Stomach (tissue), 9 donors: ENCODE data around the gene HERC4. TPM values are rescaled to one million over a fixed set of nuclear protein-coding genes. Genes with fewer than 3 reads are reported as not detected.

ENCODE experiments used
- DNase-seq, 2 donors: peaks; one replicate each; pipeline versions ENCODE4 v3.0.0 to v3.0.0-alpha.2; 2013 to 2019
- H3K27ac ChIP-seq, 5 donors: fragments of 200-600 bp in 4 of 5; sonication (generic) in 4 of 5; one replicate each; pipeline ENCODE4 v1.5.1; 2013 to 2019; ENCODE audit warnings: mild to moderate bottlenecking in 1 of 5, moderate library complexity in 1 of 5
- H3K27me3 ChIP-seq, 3 donors: fragments of 200-600 bp; sonication (generic); one replicate each; pipeline ENCODE4 v1.5.1; 2017 to 2019; ENCODE audit warnings: mixed run types in 1 of 3
- H3K36me3 ChIP-seq, 4 donors: fragments of 200-600 bp; sonication (generic); 1 replicate in 3 of 4; 2 replicates in 1 of 4; pipeline ENCODE4 v1.5.1; 2016 to 2019
- H3K4me1 ChIP-seq, 4 donors: fragments of 200-600 bp; sonication (generic); one replicate each; pipeline ENCODE4 v1.5.1; 2016 to 2019
- H3K4me3 ChIP-seq, 4 donors: fragments of 200-600 bp; sonication (generic) in 3 of 4; one replicate each; pipeline ENCODE4 v1.5.1; 2016 to 2019; ENCODE audit warnings: mild to moderate bottlenecking in 1 of 4
- H3K9me3 ChIP-seq, 4 donors: fragments of 200-600 bp; sonication (generic); one replicate each; pipeline ENCODE4 v1.5.1; 2016 to 2019
- CTCF ChIP-seq, 7 experiments: fragments of 450-650 bp in 4 of 7; fragments of 200-600 bp in 3 of 7; sonication (generic) in 3 of 7; IDR thresholded peaks; one replicate each; pipeline ENCODE4 v1.5.1; 2016 to 2019; ENCODE audit warnings: antibody characterized with exemption in 7 of 7, control low read depth in 2 of 7, mild to moderate bottlenecking in 1 of 7
- EP300 ChIP-seq: sonication (generic); formaldehyde crosslinking; IDR thresholded peaks from one replicate; pipeline ENCODE4 v1.6.1; 2017; ENCODE audit warnings: antibody characterized with exemption
- POLR2A ChIP-seq, 4 donors: fragments of 450-650 bp; IDR thresholded peaks; one replicate each; pipeline ENCODE4 v1.6.1; 2016; ENCODE audit warnings: antibody characterized with exemption in 4 of 4, control low read depth in 2 of 4, mild to moderate bottlenecking in 1 of 4, moderate library complexity in 1 of 4
- POLR2AphosphoS5 ChIP-seq, 3 donors: sonication (generic); formaldehyde crosslinking; IDR thresholded peaks; one replicate each; pipeline ENCODE4 v1.6.1; 2016; ENCODE audit warnings: antibody characterized with exemption in 3 of 3
- WGBS, 5 donors: extraction: QIAGEN DNeasy Blood & Tissue Kit in 3 of 5; methylation state at CpG; one replicate each; pipeline versions ENCODE4 v1.1.5 to v1.1.7; 2013 to 2018; 5-methylcytosine and 5-hydroxymethylcytosine counted together
- intact Hi-C: fragments of 100-400 bp; cut with DNase I; formaldehyde crosslinking; loops from one replicate; pipeline ENCODE4 v1.15.1; 2023; ENCODE audit warnings: low total_unique reads
- polyA plus RNA-seq, 3 donors: library from polyadenylated mRNA; stranded (reverse); fragments of 200-250 nt; gene quantifications; one replicate each; pipeline ENCODE4 v1.2.3, GENCODE V29; 2013
- total RNA-seq, 5 donors: library from RNA; depleted of rRNA; stranded (reverse); fragments of >200 nt; gene quantifications; one replicate each; pipeline versions ENCODE4 v1.1.0 to v1.2.3, GENCODE V29; 2014 to 2016
- donor health status: healthy with polysubstance abuse.
- donor health status: Bipolar disorder and iron deficiency.
- donor health status: healthy.

Gene HERC4
- total and polyA plus RNA-seq, 8 donors = 5.8 to 116 (median 14.4) TPM

DNA sequence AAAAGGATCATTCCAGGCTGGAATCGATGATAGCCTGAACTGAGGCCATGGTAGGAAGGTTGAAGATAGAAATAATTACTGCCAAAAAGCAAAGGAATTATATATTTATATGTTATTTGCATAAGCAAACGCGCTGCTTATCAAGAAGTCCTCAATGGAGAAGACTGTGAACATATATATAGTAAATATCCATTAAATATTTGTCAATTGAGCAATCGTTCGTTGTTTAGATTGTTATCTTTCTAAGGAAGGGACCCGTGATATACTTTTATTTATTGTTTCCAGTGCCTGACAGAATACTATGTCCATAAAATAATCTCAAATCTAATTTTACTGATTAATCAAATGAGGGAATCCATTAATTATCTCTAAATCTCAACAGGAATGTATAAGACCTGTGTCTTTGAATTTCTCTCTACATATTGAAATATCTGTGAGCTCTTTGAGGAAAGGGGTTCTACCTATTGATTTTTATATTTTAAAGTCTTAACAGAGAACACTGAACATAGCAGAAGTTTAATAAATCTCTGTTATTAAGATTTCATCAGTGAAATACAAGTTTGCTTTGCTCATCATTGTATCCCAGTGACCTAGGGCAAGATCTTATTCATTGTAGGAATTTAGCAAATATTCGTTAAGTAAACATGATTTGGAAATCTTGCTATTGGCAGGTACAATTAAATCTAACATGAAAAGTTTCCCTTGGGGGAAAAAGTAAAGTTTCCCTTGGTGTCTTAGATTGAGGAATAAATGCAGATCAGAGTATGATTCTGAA lies 12.0 kb upstream of the HERC4 start:
- Histone ChIP-seq H3K36me3 (no peaks in the 10 kb centered on the region), H3K4me1 (peaks cover 0 to 2% (median 0%) of the 10 kb centered on the region in 4 donors), H3K27me3 (peaks cover 0 to 2% (median 0%) of the 10 kb centered on the region in 3 donors), H3K9me3 (no peaks in the 10 kb centered on the region), H3K4me3 (no peak overlapping the region), H3K27ac (no peak overlapping the region)
- no peak for TF ChIP-seq POLR2AphosphoS5 (IDR thresholded peaks at IDR 0.05)
- intact Hi-C loops = loop anchor here (5.0 kb wide), 1 partner anchor 200 kb away; no protein-coding TSS in a partner anchor
- DNase-seq = no peak
- WGBS, 5 donors = 39 to 69% (median 57%) methylated on average over 7 of the region's 7 CpGs

DNA sequence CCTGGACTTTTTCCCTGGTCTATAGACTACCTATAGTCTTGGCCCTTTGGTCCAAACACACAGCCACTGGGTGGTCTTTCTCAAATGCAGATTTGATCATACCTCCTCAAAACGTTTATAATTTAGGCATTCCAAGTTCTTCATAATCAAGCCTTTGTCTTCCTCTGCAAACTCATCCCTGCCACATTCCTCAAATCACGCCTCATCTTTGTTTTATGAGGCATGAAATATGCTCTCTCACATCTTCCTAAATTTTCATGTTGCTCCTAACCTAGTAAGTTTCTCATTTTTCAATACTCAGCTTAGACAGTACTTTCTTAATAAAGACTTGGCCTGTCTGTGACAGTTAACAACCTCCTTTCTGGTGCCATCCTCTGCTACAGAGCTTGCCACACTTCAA lies 10.9 kb upstream of the HERC4 start:
- H3K4me3 ChIP-seq = no peak overlapping the region
- intact Hi-C loops = loop anchor here (5.0 kb wide), 1 partner anchor 199 kb away; no protein-coding TSS in a partner anchor
- no peak overlapping the region for H3K27ac ChIP-seq
- H3K9me3 ChIP-seq = no peaks in the 10 kb centered on the region
- peaks cover 0 to 4% (median 0%) of the 10 kb centered on the region in 3 donors for H3K27me3 ChIP-seq
- no peaks in the 10 kb centered on the region for H3K36me3 ChIP-seq
- 61 to 78% (median 66%) methylated on average over 2 of the region's 2 CpGs for WGBS, 5 donors
- TF ChIP-seq POLR2A (IDR thresholded peaks at IDR 0.05) (no peak), CTCF (IDR thresholded peaks at IDR 0.05) (no peak), POLR2AphosphoS5 (IDR thresholded peaks at IDR 0.05) (no peak), EP300 (no peak)
- peaks cover 0 to 2% (median 0%) of the 10 kb centered on the region in 4 donors for H3K4me1 ChIP-seq
- no peak for DNase-seq

DNA sequence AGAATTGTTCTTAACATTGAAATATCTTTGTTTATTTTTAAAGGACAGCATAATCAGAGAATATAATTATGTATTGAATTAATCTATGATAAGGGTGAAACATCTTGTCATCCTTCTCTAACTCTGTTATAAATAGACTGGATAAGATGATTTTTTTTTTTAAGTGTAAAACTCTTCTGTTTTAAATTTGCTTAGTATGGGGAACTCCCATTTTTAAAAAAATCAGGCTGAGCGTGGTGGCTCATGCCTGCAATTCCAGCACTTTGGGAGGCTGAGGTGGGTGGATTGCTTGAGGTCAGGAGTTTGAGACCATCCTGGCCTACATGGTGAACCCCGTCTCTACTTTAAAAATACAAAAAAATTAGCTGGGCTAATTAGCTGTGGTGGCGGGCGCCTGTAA lies 9.4 kb upstream of the HERC4 start:
- no peak for DNase-seq
- Histone ChIP-seq H3K36me3 (no peaks in the 10 kb centered on the region), H3K27ac (no peak overlapping the region), H3K27me3 (peaks cover 0 to 4% (median 0%) of the 10 kb centered on the region in 3 donors), H3K9me3 (no peaks in the 10 kb centered on the region), H3K4me3 (no peak overlapping the region), H3K4me1 (peaks cover 0 to 2% (median 0%) of the 10 kb centered on the region in 4 donors)
- TF ChIP-seq POLR2A (IDR thresholded peaks at IDR 0.05) (no peak), CTCF (IDR thresholded peaks at IDR 0.05) (no peak), EP300 (no peak), POLR2AphosphoS5 (IDR thresholded peaks at IDR 0.05) (no peak)
- intact Hi-C loops = loop anchor here (5.0 kb wide), 1 partner anchor 68 kb away; no protein-coding TSS in a partner anchor
- 92 to 95% (median 93%) methylated on average over 4 of the region's 4 CpGs for WGBS, 5 donors

DNA sequence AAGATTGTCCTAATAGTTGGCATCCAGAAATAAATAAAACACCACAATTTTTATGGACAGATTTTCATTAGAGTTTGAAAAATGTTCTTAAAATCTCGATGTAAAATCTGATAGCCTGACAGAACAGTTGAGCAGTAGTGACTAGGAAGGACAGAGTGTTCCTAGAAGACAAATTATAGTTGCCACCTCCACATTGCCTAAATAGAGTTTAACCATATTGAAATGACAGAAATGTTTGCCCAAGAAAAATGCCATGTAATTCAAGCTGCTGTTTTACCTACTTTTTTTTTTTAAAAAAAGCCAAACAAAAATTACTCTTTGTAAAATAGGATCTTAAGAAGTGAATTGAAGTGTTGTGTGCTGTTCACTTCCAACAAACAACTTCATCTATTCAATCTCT lies 8.9 kb upstream of the HERC4 start:
- intact Hi-C loops = loop anchor here (5.0 kb wide), 1 partner anchor 68 kb away; no protein-coding TSS in a partner anchor
- Histone ChIP-seq H3K27me3 (peaks cover 0 to 4% (median 0%) of the 10 kb centered on the region in 3 donors), H3K4me3 (no peak overlapping the region), H3K27ac (no peak overlapping the region), H3K36me3 (no peaks in the 10 kb centered on the region), H3K9me3 (no peaks in the 10 kb centered on the region), H3K4me1 (peaks cover 0 to 2% (median 0%) of the 10 kb centered on the region in 4 donors)
- TF ChIP-seq POLR2AphosphoS5 (IDR thresholded peaks at IDR 0.05) (no peak), EP300 (no peak), POLR2A (IDR thresholded peaks at IDR 0.05) (no peak), CTCF (IDR thresholded peaks at IDR 0.05) (no peak)
- DNase-seq = no peak
- 13 to 56% (median 45%) methylated on average over 1 of the region's 1 CpG for WGBS, 5 donors

- Histone ChIP-seq H3K9me3 (no peaks in the 10 kb centered on the region), H3K36me3 (no peaks in the 10 kb centered on the region), H3K27me3 (peaks cover 0 to 4% (median 0%) of the 10 kb centered on the region in 3 donors), H3K4me3 (no peak overlapping the region), H3K4me1 (peaks cover 0 to 2% (median 0%) of the 10 kb centered on the region in 4 donors), H3K27ac (no peak overlapping the region)
- intact Hi-C loops = loop anchor here (5.0 kb wide), 1 partner anchor 69 kb away; no protein-coding TSS in a partner anchor
- WGBS, 5 donors = 17 to 44% (median 36%) methylated on average over 1 of the region's 1 CpG
- TF ChIP-seq CTCF (IDR thresholded peaks at IDR 0.05) (peak in 3 of 7 experiments; percentile 13 to 43 (median 26)), POLR2A (IDR thresholded peaks at IDR 0.05) (no peak)
- peak in 1 of 2 donors; percentile 47 for DNase-seq
These were observed 7.8 kb upstream of the HERC4 start for GRCh38 chr10:68082872-68083271.
